ENCODE measurements around the gene FBXL16.

DNA sequence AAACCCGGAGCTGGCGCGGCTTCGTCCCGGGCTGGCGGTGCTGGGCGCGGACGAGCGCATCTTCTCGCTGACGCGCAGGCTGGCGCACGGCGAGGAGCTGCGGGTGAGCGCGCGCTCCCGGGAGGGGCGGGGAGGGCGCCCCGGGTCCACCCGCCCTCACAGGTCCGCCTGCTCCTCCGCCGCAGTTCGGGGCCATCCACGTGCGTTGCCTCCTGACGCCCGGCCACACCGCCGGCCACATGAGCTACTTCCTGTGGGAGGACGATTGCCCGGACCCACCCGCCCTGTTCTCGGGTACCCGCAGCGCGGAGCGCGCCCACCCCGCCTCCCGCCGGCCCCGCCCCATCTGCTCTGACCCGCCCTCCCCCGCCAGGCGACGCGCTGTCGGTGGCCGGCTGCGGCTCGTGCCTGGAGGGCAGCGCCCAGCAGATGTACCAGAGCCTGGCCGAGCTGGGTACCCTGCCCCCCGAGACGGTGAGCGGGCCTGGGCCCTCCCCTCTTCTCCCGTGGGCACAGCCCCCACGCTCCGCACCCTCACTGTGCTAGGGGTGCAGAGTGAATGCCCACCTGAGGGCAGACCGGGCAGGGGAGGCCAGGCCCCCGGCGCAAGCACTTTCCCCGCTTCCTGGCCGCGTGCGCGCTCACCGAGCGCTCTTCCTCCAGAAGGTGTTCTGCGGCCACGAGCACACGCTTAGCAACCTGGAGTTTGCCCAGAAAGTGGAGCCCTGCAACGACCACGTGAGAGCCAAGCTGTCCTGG lies 22.7 kb upstream of the FBXL16 start:
- TF ChIP-seq, protein P1, sequence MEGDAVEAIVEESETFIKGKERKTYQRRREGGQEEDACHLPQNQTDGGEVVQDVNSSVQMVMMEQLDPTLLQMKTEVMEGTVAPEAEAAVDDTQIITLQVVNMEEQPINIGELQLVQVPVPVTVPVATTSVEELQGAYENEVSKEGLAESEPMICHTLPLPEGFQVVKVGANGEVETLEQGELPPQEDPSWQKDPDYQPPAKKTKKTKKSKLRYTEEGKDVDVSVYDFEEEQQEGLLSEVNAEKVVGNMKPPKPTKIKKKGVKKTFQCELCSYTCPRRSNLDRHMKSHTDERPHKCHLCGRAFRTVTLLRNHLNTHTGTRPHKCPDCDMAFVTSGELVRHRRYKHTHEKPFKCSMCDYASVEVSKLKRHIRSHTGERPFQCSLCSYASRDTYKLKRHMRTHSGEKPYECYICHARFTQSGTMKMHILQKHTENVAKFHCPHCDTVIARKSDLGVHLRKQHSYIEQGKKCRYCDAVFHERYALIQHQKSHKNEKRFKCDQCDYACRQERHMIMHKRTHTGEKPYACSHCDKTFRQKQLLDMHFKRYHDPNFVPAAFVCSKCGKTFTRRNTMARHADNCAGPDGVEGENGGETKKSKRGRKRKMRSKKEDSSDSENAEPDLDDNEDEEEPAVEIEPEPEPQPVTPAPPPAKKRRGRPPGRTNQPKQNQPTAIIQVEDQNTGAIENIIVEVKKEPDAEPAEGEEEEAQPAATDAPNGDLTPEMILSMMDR (IDR thresholded peaks at IDR 0.05) = no peak
- TF ChIP-seq EZH2phosphoT487 (IDR thresholded peaks at IDR 0.05) = peak; percentile 2
